Stimulated activated CD8-positive, alpha-beta memory T cell treated with anti-CD3 and anti-CD28 coated beads, Interleukin-2, amount 100 ng/mL, for 1 hour (primary cell): Measurements from ENCODE around the gene JUNB.
"Not testable (repeated sequence)": the region's sequence is repeated elsewhere in the genome, so short reads cannot be mapped to it uniquely, and the experiment has no call there.

Experiments used
- DNase-seq, 2 donors: peaks; one replicate each; pipeline ENCODE4 v3.0.0-alpha.2; 2020; ENCODE audit warnings: low read depth in 2 of 2

The JUNB gene

GRCh38 chr19:12789098-12789903 lies 2.0 kb upstream of the JUNB start:
- no peak for DNase-seq

GRCh38 chr19:12789904-12790619 lies 1.2 kb upstream of the JUNB start:
- DNase-seq: peak; percentile 82 to 85

DNA sequence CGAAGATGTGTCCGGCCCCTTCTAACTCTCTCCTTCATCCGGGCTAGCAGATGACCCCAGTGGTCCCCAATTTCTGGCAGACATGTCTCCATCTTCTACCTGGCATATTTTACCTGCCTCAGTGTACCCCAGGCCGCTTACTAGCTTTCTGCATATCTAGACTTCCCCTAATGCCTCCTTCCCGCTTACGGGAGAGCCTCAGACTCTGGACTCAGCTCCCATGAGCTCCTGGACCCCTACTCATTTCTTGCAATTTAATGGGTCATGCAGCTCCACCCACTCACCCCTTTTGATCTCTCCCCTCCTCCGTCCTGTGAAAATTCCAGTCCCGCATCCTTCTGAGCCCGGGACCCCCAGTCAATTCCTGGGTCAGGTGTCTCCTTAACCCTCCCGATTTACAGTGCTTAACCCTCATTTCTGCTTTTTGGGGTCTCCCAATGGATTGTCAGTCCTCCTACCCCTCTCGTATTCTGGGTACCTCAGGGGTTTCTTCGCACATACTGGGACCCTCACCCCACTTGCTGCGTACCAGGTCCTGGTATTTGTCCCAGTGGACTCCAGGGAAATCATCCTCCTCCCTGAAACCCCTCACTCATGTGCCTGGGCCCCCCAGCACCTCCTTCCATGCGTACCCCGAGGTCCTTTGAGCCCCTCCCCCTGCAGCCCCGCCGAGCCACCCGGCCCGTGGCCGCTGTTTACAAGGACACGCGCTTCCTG lies 500 bp upstream of the JUNB start:
- DNase-seq: no peak

- DNase-seq: peak in 1 of 2 donors; percentile 57
Observed at GRCh38 chr19:12792051-12792852, 966 bp downstream of the JUNB start.

GRCh38 chr19:12792853-12793289 lies 1.6 kb downstream of the JUNB start:
- no peak for DNase-seq

DNA sequence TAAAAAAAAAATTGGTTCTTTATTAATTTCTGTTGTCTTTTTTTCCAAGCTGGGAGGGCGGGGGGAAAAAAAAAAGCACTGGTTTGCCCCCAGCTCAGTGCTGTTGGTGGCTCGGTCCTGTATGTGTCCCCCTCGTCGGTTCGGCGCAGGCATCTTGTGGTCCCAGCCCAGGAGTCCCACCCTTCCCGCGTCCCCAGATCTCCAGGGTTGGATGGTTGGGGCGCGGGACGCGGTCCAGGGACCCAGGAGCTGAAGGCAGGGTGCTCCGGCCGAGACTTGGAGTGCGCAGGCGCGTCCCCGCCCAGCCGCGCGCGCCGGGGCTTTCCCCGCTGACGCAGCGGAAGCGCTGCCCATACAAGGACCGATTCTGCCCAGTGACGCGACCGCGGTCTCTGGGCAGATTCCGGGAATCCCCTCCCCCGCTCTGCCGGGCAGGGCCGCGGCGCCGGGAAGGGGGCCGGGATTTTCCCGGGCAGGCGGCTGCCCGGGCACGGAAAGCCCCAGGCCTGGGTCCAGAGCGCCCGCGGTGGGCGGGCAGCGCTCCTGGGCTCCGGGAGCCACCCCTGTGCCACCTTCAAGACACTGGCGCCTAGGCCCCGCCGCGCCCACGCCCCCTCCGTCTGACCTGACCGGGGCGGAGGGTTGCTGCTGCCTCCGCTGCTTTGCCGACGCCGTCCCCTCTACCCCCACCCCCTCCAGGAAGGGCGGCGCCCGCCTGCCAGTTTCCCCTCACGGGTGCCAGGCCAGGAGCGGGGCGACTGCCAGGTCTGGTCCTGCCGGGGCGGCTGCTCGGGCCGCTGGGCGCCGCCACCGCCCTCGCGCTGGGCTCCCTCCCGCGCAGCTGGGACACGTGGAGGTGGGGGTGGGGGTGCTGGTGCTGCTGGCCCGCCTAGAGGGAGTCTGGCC lies 2.3 kb downstream of the JUNB start:
- peak; percentile 89 to 91 for DNase-seq

DNA sequence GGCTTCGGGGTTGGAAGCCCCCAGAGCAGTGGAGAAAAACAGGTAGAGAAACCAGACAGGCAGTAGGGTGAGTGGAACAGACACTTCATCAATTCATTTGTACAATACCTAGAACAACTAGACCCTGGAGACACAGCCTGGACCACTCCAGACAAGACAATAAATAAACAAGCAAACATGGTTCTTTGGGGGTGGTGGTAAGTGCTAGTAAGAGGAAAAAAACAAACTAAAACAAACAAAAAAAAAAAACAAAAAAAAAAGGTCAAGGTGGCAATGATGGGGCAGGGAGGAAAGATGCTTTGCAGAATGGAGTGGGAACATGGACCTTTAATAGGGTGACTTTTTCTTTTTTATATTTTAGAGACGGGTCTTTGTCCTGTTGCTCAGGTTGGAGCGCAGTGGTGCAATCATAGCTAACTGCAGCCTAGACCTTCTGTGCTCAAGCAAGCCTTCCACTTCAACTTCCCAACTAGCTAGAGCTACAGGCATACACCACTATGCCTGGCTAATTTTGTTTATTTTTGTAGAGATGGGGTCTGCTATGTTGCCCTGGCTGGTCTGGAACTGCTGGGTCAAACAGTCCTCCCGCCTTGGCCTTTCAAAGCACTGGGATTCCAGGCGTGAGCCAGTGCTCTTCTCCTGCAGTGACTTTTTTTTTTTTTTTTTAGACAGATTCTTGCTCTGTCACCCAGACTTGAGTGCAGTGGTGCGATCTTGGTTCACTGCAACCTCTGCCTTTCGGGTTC lies 3.1 kb downstream of the JUNB start:
- DNase-seq: no peak

DNA sequence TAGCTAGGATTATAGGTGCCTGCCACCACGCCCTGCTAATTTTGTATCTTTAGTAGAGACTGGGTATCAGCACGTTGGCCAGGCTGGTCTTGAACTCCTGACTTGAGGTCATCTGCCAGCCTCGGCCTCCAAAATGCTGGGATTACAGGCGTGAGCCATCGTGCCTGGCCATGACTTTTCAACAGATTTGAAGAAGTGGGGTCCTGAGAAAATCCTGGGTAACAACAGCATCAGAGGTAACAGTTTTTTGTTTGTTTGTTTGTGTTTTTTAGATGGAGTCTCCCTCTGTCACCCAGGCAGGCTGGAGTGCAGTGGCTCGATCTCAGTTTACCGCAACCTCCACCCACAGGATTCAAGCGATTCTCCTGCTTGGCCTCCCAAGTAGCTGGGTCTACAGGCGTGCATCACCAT lies 3.7 kb downstream of the JUNB start:
- no peak for DNase-seq

DNA sequence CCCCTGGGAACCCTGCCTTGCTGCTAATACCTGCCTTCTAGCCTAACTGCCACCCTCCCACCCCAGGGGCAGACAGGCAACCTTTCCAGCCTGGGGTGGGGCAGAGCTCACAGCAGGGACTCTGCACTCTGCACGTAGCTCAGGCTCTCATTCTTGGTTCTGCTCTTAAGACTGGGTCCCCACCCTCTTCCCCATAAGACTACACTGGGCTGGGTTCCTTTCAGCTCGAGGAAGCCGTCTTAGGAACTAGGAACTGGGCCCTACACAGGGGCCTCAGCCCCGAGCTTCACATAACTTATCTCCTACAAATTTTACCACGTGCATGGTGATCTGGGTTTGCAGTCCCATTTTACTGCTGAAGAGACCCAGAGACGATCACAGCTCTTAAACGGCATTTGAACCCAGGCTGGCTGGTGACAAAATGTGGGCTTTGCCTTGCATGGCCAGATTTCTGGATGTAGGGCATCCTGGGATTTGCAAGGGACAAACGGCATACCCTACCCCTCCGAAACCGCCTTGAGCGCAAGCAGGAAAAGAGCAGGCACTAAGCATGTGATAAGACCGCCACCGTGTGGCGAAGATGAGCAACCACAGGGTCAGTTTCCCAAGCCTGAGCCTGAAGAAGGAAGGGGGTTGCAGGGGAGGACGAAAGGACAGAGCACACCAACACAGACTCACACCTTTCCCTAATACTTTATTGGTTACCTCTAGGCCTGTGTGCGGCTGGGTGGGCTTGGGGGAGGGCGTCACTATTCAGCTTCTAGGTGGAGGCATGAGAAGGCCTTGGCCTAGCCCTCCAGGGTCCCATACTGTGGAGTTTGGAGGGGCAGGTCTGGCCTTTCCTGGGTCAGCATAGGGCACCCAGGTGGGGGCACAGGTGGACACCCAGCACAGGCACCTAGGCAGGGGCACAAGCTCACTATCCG lies 5.1 kb downstream of the JUNB start:
- peak; percentile 55 to 60 for DNase-seq

DNA sequence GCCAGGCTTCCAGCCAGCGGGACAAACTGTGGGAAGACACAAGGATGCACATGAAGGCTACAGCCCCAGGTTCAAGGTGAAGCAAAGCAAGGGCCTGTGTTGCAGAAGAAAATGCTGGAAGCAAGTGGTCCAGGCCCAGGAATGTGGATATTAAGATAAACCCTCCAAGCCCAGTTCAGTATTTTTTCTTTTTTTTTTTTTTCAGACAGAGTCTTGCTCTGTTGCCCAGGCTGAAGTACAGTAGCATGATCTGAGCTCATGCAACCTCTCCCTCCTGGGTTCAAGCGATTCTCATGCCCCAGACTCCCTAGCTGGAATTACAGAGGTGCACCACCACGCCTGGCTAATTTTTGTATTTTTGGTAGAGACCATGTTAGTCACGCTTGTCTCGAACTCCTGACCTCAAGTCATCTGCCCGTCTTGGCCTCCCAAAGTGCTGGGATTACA lies 5.9 kb downstream of the JUNB start:
- DNase-seq: no peak

DNA sequence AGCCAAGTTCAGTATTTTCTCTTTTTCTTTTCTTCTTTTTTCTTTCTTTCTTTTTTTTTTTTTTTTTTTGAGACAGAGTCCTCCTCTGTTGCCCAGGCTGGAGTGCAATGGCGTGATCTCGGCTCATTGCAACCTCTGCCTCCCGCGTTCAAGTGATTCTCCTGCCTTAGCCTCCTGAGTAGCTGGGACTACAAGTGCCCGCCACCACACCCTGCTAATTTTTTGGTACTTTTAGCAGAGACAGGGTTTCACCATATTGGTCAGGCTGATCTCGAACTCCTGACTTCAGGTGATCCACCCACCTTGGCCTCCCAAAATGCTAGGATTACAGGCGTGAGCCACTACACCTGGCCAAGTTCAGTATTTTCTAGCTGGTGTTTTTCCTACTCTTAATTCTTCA lies 6.3 kb downstream of the JUNB start:
- not testable (repeated sequence) for DNase-seq

- DNase-seq: no peak
Observed at GRCh38 chr19:12799742-12800465, 8.6 kb downstream of the JUNB start.

GRCh38 chr19:12800466-12800770 lies 9.1 kb downstream of the JUNB start:
- no peak for DNase-seq

DNA sequence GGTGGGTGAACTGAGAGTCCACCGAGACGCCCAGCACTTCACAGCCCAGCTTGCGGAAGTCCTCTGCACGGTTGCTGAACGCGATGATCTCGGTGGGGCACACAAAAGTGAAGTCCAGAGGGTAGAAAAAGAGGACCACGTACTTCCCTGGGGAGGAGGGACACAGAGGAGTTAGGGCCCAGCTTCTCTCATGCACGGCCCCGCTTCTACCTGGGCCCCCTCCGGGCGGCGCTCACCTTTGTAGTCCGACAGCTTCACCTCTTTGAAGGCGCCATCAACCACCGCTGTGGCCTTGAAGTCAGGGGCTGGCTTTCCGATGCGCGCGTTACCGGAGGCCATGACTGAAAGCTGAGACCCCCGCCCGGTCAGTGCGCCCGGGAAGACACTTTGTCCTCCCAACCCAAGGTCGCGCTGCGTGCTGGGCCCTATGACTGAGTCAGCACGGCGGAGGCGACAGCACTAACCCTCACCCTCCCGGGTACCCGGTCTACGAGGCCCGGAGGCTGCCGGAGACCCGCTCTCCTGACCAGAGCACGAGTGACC lies 9.7 kb downstream of the JUNB start:
- no peak for DNase-seq

- no peak for DNase-seq
Observed at GRCh38 chr19:12801466-12802266, 10.4 kb downstream of the JUNB start, which contains the start of the genes PRDX2 and THSD8. Gene PRDX2, minus strand, starts transcription at chr19:12801800. Its CDS starts 539 bp downstream, at chr19:12801261. Gene THSD8, plus strand, starts transcription at chr19:12802069. Its CDS starts 3 bp downstream, at chr19:12802072.

GRCh38 chr19:12802267-12803106 lies 11.2 kb downstream of the JUNB start:
- DNase-seq: no peak
